HG03442 (cell line): Measurements from ENCODE around the gene CCNF.
"Not testable (repeated sequence)": the region's sequence is repeated elsewhere in the genome, so short reads cannot be mapped to it uniquely, and the experiment has no call there.

Experiments
- ATAC-seq: cut with Tn5 transposase; IDR thresholded peaks from one replicate; pipeline ENCODE4 v1.9.1; 2021; ENCODE audit warnings: mild to moderate bottlenecking, moderate library complexity; ENCODE audit not compliant: unreplicated experiment

Gene CCNF

DNA sequence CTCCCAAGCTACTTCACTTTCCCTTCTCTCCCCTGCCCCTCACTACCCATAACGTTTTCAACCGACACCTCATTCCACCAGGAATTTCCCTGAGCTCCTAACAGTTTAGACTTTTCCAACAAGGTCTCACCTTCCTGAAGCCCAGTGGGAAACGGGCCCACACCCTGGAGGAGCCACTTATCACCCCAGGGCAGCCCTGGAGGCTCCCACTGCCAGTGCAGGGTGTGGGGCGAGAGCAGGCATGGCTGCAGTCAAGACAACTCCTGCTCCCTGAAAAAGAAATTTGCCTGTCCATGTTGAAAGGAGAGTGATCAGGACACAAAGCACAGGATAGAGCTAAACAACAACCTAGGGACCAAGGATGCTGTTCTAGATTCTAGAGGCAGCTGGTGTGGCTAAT lies 1.7 kb upstream of the CCNF start:
- ATAC-seq: no peak

DNA sequence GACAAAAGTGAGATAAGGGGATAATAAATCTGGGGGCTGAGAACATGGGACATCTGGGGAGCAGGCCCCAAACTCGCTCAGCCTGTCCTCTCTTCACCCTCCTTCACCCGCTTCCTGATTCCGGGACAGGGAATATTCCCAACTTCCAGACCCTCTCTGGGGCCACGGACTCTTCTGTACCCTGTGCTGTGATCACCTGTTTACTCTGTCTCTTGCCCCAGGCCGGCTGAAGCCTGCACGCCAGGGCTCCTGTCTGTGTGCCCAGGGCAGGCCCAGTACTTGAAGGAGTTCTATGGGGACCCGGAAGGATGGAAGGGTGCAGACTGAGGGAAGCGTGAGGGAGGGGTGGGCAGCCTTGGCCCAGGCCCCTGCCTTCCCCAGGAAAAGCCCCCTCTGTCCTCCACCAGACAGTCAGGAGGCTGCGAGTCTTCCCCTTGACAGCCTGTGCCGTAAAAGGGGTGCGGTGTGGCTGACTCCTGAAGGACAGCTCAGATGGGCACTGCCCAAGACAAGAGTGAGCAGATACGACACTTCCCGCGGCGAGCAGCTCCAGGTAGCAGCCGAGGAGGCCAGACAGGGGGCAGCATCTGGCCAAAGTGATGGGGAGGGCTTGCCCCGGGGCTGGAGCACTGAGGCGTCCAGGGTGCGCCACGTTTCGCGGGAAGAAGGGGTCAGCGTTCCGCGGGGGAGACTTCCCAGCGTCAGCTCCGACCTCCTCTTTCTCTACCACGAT lies 1.0 kb upstream of the CCNF start:
- ATAC-seq: no peak

DNA sequence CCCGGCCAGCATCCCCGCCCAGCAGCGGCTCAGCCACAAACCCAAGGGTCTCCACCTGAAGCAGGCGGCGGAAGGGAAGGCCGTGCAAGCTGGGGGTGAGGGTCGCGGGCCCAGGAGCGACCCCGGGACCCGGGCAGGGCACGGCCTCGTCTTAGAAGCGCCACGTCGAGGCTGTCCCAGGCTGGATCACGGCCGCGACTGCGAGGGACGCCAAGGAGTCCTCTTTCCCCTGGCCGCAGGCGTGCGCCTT lies 538 bp upstream of the CCNF start:
- no peak for ATAC-seq

- no peak for ATAC-seq
Measured at GRCh38 chr16:2429771-2430663, 770 bp downstream of the CCNF start.

DNA sequence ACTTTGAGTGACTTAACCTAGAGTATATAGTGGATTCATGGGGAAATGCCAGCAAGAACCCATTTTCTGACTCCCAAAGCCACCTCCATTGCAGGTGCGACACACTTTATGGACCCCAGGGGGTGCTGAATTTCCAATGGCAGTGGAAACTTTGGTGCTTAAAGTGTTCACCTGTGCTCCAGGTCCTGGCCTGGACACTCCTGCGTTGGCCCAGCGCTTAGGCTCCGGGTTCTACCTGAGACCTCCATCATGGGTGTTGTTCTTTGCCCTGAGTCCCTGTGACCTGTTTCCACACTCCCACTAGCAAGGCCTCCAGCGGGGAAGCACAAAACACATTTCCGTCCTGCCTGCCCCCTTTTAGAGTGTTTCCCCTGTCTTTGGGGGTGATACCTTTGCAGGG lies 3.0 kb downstream of the CCNF start:
- ATAC-seq: no peak

GRCh38 chr16:2432801-2433505 lies 3.7 kb downstream of the CCNF start:
- no peak for ATAC-seq

DNA sequence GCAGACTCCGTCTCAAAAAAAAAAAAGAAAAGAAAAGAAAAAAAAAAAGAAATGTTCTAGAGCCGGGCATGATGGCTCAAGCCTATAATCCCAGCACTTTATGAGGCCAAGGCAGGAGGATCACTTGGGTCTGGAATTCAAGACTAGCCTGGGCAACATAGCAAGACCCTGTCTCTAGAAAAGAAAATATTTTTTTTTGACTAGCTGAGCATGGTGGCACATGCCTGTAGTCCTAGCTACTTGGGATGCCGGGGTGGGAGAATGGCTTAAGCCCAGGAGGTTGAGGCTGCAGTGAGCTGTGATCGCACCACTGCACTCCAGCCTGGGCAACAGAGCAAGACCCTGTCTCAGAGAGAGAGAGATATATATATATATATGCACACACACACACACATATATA lies 6.0 kb downstream of the CCNF start:
- ATAC-seq: not testable (repeated sequence)

GRCh38 chr16:2436110-2436509 lies 6.9 kb downstream of the CCNF start:
- ATAC-seq: no peak

- no peak for ATAC-seq
Measured at GRCh38 chr16:2437032-2437790, 8.0 kb downstream of the CCNF start.

DNA sequence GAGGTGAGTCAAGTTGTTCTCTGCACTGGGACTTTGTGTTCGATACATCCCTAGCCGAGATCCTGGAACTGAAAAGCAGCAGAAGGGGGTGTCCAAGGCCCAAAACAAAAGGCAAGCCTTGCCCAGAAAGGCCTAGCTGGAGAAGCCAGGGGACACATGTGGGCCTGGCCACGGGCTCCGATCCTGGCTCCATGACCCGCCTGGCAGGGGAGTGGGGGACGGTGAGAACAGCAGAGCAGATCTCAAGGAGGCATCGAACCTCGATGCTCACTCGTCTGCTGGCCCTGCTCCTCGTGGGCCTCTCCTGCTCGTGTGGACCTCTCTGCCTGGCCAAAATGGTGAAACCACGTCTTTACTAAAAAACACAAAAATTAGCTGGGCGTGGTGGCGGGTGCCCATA lies 8.9 kb downstream of the CCNF start:
- no peak for ATAC-seq

- no peak for ATAC-seq
Measured at GRCh38 chr16:2439598-2439997, 10.4 kb downstream of the CCNF start.

- ATAC-seq: not testable (repeated sequence)
Measured at GRCh38 chr16:2441143-2441804, 12.0 kb downstream of the CCNF start.

DNA sequence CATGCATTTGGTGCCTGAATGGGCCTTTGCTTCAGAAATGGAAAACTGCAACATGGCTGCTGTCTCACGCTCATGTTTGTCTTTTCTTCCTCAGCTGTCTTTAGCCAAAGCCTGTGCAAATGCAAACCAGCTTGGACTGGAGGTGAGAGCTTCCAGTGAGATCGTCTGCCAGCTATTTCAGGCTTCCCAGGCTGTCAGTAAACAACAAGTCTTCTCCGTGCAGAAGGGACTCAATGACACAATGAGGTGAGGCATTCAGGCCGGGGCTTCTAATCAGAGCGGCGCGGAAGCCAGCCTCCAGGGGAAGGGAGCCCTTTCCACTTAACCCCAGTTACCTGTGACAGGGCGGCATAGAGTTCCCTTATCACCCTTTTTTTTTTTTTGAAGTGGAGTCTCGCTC lies 14.3 kb downstream of the CCNF start:
- ATAC-seq: no peak

- ATAC-seq: no peak
Measured at GRCh38 chr16:2447920-2448583, 18.8 kb downstream of the CCNF start.

DNA sequence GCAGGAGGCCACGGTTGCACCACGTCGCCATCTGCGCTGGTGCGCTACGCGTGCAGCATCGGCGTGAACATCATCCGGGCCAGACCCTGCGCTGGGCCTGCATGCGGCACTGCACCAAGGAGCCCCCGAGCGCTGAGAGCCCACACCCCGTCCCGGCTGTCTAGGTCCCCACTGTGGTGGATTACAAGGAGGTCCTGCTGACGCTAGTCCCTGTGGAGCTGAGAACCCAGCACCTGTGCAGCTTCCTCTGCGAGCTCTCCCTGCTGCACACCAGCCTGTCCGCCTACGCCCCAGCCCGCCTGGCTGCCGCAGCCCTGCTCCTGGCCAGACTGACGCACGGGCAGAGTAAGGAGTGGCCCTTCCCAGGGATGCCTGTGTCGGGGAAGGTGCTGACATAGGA lies 19.9 kb downstream of the CCNF start:
- ATAC-seq: no peak

DNA sequence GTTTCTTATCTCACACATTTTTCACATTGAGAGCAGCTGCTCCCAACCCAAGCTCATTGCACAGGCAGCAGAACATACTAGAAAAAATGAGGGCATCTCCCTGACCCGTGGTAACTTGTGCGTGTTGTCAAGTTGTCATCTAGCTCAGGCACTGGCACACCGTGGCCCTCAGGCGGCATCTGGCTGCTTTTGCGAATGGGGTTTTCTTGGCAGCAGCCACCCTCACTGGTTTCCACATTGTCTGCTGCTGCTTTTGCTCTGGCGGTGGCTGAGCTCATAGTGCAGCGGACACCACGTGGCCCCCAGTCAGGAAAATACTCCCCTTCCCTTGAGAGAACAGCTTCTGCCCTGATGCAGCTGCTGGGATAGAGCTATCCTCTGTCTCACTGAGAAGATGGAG lies 21.3 kb downstream of the CCNF start:
- ATAC-seq: no peak

GRCh38 chr16:2450975-2451381 lies 21.7 kb downstream of the CCNF start:
- ATAC-seq: no peak

GRCh38 chr16:2451851-2452320 lies 22.6 kb downstream of the CCNF start:
- no peak for ATAC-seq

GRCh38 chr16:2452650-2453049 lies 23.4 kb downstream of the CCNF start:
- ATAC-seq: no peak
